ENCODE results near the gene RAB25.
"Not testable (repeated sequence)": the region's sequence is repeated elsewhere in the genome, so short reads cannot be mapped to it uniquely, and the experiment has no call there.

RAB25 gene

GRCh38 chr1:156060937-156061636, at the start of gene RAB25:
RAB25 (plus strand) TSS chr1:156061160; CDS start chr1:156061401, 241 bp downstream.
- DNase-seq = no peak

GRCh38 chr1:156012051-156012817, 48.7 kb upstream of the RAB25 start:
- no peak for DNase-seq

- DNase-seq = no peak
These were observed 46.1 kb upstream of the RAB25 start for GRCh38 chr1:156014829-156015228.

GRCh38 chr1:156019946-156020292, 41.0 kb upstream of the RAB25 start:
- DNase-seq = no peak

GRCh38 chr1:156020293-156021092, 40.5 kb upstream of the RAB25 start, which contains the start of gene SSR2:
SSR2 (minus strand) TSS chr1:156020951; CDS start chr1:156020167, 784 bp downstream.
- DNase-seq = peak; percentile 44 to 93 (median 82)

GRCh38 chr1:156021093-156021428, 39.9 kb upstream of the RAB25 start:
- DNase-seq = no peak

- DNase-seq = no peak
These were observed 39.0 kb upstream of the RAB25 start for GRCh38 chr1:156021954-156022353.

- no peak for DNase-seq
These were observed 36.2 kb upstream of the RAB25 start for GRCh38 chr1:156024801-156025200.

- DNase-seq = peak in 11 of 56 donors; percentile 2 to 22 (median 4)
These were observed 35.1 kb upstream of the RAB25 start for GRCh38 chr1:156025876-156026275.

GRCh38 chr1:156026588-156026987, 34.4 kb upstream of the RAB25 start:
- no peak for DNase-seq

GRCh38 chr1:156033011-156033410, 27.9 kb upstream of the RAB25 start:
- DNase-seq = no peak

GRCh38 chr1:156034991-156035390, 26.0 kb upstream of the RAB25 start:
- DNase-seq = not testable (repeated sequence)

- DNase-seq = no peak
These were observed 18.1 kb upstream of the RAB25 start for GRCh38 chr1:156042828-156043227.

- DNase-seq = no peak
These were observed 15.9 kb upstream of the RAB25 start for GRCh38 chr1:156045076-156045475.

- DNase-seq = no peak
These were observed 12.2 kb upstream of the RAB25 start for GRCh38 chr1:156048663-156049258.

- peak in 45 of 56 donors; percentile 3 to 84 (median 41) for DNase-seq
These were observed 10.6 kb upstream of the RAB25 start for GRCh38 chr1:156050376-156050775.

GRCh38 chr1:156051011-156051725, 9.8 kb upstream of the RAB25 start:
- DNase-seq = no peak

- peak in 38 of 56 donors; percentile 14 to 68 (median 54) for DNase-seq
These were observed 7.8 kb upstream of the RAB25 start for GRCh38 chr1:156052862-156053767.

GRCh38 chr1:156053768-156054499, 7.0 kb upstream of the RAB25 start, which contains the start of gene UBQLN4:
UBQLN4 (minus strand) TSS chr1:156053798; CDS start chr1:156053701, 97 bp downstream.
- peak in 55 of 56 donors; percentile 41 to 93 (median 85) for DNase-seq

Data from nucleus accumbens (tissue), 56 donors.